PC-3 (cell line): ENCODE results near the gene WDR27. TPM values are rescaled to one million over a fixed set of nuclear protein-coding genes. Genes with fewer than 3 reads are reported as not detected.

ENCODE experiments used
- ATAC-seq: fragments of 200-7000 bp; cut with Tn5 transposase; 2 replicates; pipeline ENCODE4 v1.9.1; 2020; ENCODE audit warnings: mild to moderate bottlenecking, moderate library complexity
- BruUV-seq: library from RNA; stranded (reverse); fragments of 400-500 nt; replicated peaks from 2 replicates; lab custom pipeline; 2021; lab: Mats Ljungman, UMichigan
- CTCF ChIA-PET: fragments of 300-600 bp; sonication (Branson Sonifier 250); formaldehyde crosslinking; loops from one replicate; lab custom pipeline; 2022; ENCODE audit warnings: antibody characterized with exemption; lab: Charles Lee
- POLR2A ChIA-PET: fragments of 300-600 bp; sonication (Branson Sonifier 250); formaldehyde crosslinking; loops from one replicate; lab custom pipeline; 2022; ENCODE audit warnings: antibody characterized with exemption; ENCODE audit not compliant: unreplicated experiment; lab: Charles Lee
- DNase-seq: peaks from one replicate; pipeline ENCODE4 v3.0.0-alpha.2; 2015
- H2AFZ ChIP-seq: fragments of 300-600 bp; sonication (generic); 2 replicates; pipeline ENCODE4 v1.6.0; 2016; ENCODE audit warnings: antibody characterized with exemption, low read length
- H3F3A ChIP-seq: fragments of 300-600 bp; sonication (generic); one replicate; pipeline ENCODE4 v1.6.0; 2017; ENCODE audit warnings: antibody characterized with exemption, low read length, control low read depth, mild to moderate bottlenecking; ENCODE audit not compliant: unreplicated experiment
- H3K27ac ChIP-seq: fragments of 300-600 bp; sonication (generic); 2 replicates; pipeline ENCODE4 v1.5.1; 2016; ENCODE audit warnings: mild to moderate bottlenecking, low read length
- H3K27me3 ChIP-seq: fragments of 300-600 bp; sonication (generic); 2 replicates; pipeline ENCODE4 v1.6.1; 2016; ENCODE audit warnings: low read length, mixed read lengths
- H3K36me3 ChIP-seq: fragments of 300-600 bp; sonication (generic); 2 replicates; pipeline ENCODE4 v1.6.1; 2016; ENCODE audit warnings: low read depth, mixed run types, low read length, mixed read lengths
- H3K4me1 ChIP-seq: fragments of 300-600 bp; sonication (generic); 2 replicates; pipeline ENCODE4 v1.5.1; 2016; ENCODE audit warnings: low read length; ENCODE audit not compliant: insufficient read depth
- H3K4me2 ChIP-seq: fragments of 300-600 bp; sonication (generic); 2 replicates; pipeline ENCODE4 v1.6.0; 2016; ENCODE audit warnings: low read length
- H3K4me3 ChIP-seq: fragments of 300-600 bp; sonication (generic); 2 replicates; pipeline ENCODE4 v1.5.1; 2016; ENCODE audit warnings: mild to moderate bottlenecking, low read length, mixed read lengths
- H3K79me2 ChIP-seq: fragments of 300-600 bp; sonication (generic); 2 replicates; pipeline ENCODE4 v1.6.1; 2017; ENCODE audit warnings: low read length, mixed read lengths
- H3K9ac ChIP-seq: fragments of 300-600 bp; sonication (generic); 2 replicates; pipeline ENCODE4 v1.6.0; 2016; ENCODE audit warnings: mild to moderate bottlenecking, low read length
- H3K9me2 ChIP-seq: fragments of 300-600 bp; sonication (generic); replicated peaks from 2 replicates; pipeline ENCODE4 v1.6.1; 2016; ENCODE audit warnings: mixed run types, low read length, mixed read lengths
- H3K9me3 ChIP-seq: fragments of 300-600 bp; sonication (generic); 2 replicates; pipeline ENCODE4 v1.6.1; 2016; ENCODE audit warnings: low read length, mixed read lengths
- H4K20me1 ChIP-seq: fragments of 300-600 bp; sonication (generic); 2 replicates; pipeline ENCODE4 v1.6.1; 2016; ENCODE audit warnings: low read length, mixed read lengths
- EZH2 ChIP-seq: fragments of 300-600 bp; sonication (generic); IDR thresholded peaks from one replicate; pipeline ENCODE4 v1.6.1; 2017; ENCODE audit warnings: antibody characterized with exemption, mild to moderate bottlenecking, low read length; ENCODE audit not compliant: unreplicated experiment
- EZH2phosphoT487 ChIP-seq: fragments of 300-600 bp; sonication (generic); IDR thresholded peaks from 2 replicates; pipeline ENCODE4 v1.6.1; 2018; ENCODE audit warnings: mild to moderate bottlenecking, antibody characterized with exemption, low read length, borderline replicate concordance
- intact Hi-C: fragments of 100-400 bp; cut with micrococcal nuclease; formaldehyde crosslinking; loops from 2 replicates; pipeline ENCODE4 v1.9.0; 2023
- total RNA-seq: library from RNA; depleted of rRNA; stranded (reverse); fragments of >200 nt; gene quantifications from 2 replicates; pipeline ENCODE4 v1.2.3, GENCODE V29; 2014
- TF ChIP-seq, protein P1 (sequence below): fragments of 300-600 bp; sonication (generic); conservative IDR thresholded peaks from 2 replicates; pipeline ENCODE4 v1.5.1; 2017; ENCODE audit warnings: antibody characterized with exemption, low read depth, mild to moderate bottlenecking, low read length

WDR27 gene
- total RNA-seq, 1 experiment from 2014 or later, result 20.0 TPM

DNA sequence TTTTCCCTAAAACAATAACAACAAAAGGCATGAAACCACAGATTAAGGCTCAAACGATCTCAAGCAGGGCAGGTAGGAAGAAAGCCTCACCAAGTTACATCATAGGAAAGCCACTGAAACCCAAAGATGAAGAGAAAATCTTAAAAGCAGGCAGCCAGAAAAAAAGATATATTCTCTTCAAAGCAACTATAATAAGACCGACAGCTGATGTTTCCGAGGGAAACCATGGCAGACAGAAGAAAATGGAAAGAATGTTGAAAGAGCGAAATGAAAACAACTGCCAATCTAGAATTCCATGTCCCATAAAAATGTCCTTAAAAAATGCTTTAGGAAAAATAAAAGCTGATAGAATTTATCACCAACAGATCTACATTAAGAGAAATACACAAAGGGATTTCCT lies 286.6 kb downstream of the WDR27 start:
- no peaks in the 10 kb centered on the region for H3F3A ChIP-seq
- intact Hi-C loops, result no loop called here
- H3K4me3 ChIP-seq, result no peak overlapping the region
- POLR2A ChIA-PET, result no interaction called here
- DNase-seq (no peak), ATAC-seq (no peak)
- H3K4me2 ChIP-seq, result no peak overlapping the region
- 0 out of 2 replicates have a peak, but pooled peaks cover 6% of the 10 kb centered on the region for H3K9me3 ChIP-seq
- no peaks in the 10 kb centered on the region for H3K79me2 ChIP-seq
- no peaks in the 10 kb centered on the region for H3K27me3 ChIP-seq
- H4K20me1 ChIP-seq, result no peaks in the 10 kb centered on the region
- no peaks in the 10 kb centered on the region for H3K4me1 ChIP-seq
- no peak overlapping the region for H3K9ac ChIP-seq
- H2AFZ ChIP-seq, result no peak overlapping the region
- H3K27ac ChIP-seq, result no peak overlapping the region
- H3K9me2 ChIP-seq, result no peaks in the 10 kb centered on the region
- CTCF ChIA-PET, result no interaction called here
- BruUV-seq, result no TSS peak
- TF ChIP-seq EZH2phosphoT487 (no peak), EZH2 (no peak)
- TF ChIP-seq, protein P1, sequence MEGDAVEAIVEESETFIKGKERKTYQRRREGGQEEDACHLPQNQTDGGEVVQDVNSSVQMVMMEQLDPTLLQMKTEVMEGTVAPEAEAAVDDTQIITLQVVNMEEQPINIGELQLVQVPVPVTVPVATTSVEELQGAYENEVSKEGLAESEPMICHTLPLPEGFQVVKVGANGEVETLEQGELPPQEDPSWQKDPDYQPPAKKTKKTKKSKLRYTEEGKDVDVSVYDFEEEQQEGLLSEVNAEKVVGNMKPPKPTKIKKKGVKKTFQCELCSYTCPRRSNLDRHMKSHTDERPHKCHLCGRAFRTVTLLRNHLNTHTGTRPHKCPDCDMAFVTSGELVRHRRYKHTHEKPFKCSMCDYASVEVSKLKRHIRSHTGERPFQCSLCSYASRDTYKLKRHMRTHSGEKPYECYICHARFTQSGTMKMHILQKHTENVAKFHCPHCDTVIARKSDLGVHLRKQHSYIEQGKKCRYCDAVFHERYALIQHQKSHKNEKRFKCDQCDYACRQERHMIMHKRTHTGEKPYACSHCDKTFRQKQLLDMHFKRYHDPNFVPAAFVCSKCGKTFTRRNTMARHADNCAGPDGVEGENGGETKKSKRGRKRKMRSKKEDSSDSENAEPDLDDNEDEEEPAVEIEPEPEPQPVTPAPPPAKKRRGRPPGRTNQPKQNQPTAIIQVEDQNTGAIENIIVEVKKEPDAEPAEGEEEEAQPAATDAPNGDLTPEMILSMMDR, result no peak
- H3K36me3 ChIP-seq, result no peaks in the 10 kb centered on the region

DNA sequence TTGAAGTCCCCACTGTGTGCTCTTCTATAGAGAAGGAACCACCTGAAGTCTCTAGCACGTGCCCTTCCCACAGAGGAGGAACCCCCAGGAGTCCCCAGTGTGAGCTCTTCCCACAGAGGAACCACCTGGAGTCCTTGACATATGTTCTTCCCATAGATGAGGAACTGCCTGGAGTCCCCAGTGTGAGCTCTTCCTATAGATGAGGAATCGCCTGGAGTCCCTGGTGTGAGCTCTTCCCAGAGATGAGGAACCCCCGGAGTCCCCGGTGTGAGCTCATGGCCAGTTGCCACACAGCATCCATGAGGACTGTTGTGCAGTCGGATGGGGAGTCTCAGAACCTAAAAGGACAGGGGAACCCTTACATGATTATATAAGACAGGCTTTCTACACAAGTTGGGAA lies 290.1 kb downstream of the WDR27 start:
- CTCF ChIA-PET, result no interaction called here
- intact Hi-C loops, result no loop called here
- no peak for ATAC-seq
- no peak overlapping the region for H3K4me2 ChIP-seq
- no peak overlapping the region for H2AFZ ChIP-seq
- H3K36me3 ChIP-seq, result no peaks in the 10 kb centered on the region
- no peak overlapping the region for H3K27ac ChIP-seq
- H4K20me1 ChIP-seq, result no peaks in the 10 kb centered on the region
- H3K9me3 ChIP-seq, result 0 out of 2 replicates have a peak, but pooled peaks cover 6% of the 10 kb centered on the region
- no peaks in the 10 kb centered on the region for H3F3A ChIP-seq
- H3K27me3 ChIP-seq, result no peaks in the 10 kb centered on the region
- no peaks in the 10 kb centered on the region for H3K4me1 ChIP-seq
- no peaks in the 10 kb centered on the region for H3K9me2 ChIP-seq
- no peak overlapping the region for H3K9ac ChIP-seq
- no peaks in the 10 kb centered on the region for H3K79me2 ChIP-seq
- BruUV-seq, result no TSS peak
- POLR2A ChIA-PET, result no interaction called here
- TF ChIP-seq EZH2phosphoT487 (no peak), EZH2 (no peak)
- TF ChIP-seq, protein P1, result no peak
- no peak overlapping the region for H3K4me3 ChIP-seq
- DNase-seq, result no peak

DNA sequence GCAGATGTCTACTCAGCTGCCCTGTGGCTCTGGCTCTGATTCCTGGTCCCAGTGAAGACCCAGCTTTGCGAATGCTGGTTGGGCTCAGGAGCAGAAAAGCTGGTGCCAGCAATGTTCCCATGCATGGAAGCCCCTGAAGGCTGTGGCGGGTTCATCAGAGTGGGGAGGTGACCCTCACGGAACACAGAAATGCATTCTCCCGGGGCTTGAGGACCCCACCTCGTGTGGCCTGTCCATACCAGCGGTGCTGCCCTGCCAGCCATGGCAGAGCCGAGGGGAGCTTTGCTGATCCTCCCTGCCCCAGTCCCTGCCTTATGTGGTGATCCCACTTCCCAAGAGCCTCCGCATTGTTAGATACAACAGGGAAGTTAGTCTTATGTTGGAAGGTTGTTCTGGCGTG lies 290.5 kb downstream of the WDR27 start:
- Histone ChIP-seq H3K27ac (no peak overlapping the region), H3K9ac (no peak overlapping the region), H3K4me3 (no peak overlapping the region), H3K9me3 (0 out of 2 replicates have a peak, but pooled peaks cover 6% of the 10 kb centered on the region), H3F3A (no peaks in the 10 kb centered on the region), H3K4me1 (no peaks in the 10 kb centered on the region), H3K27me3 (no peaks in the 10 kb centered on the region), H3K36me3 (no peaks in the 10 kb centered on the region), H4K20me1 (no peaks in the 10 kb centered on the region), H3K4me2 (no peak overlapping the region), H3K9me2 (no peaks in the 10 kb centered on the region), H2AFZ (no peak overlapping the region), H3K79me2 (no peaks in the 10 kb centered on the region)
- POLR2A ChIA-PET, result no interaction called here
- ATAC-seq (no peak), DNase-seq (no peak)
- CTCF ChIA-PET, result no interaction called here
- no TSS peak for BruUV-seq
- TF ChIP-seq, protein P1, result no peak
- TF ChIP-seq EZH2, result no peak
- no peak for TF ChIP-seq EZH2phosphoT487
- intact Hi-C loops, result no loop called here
